ENCODE measurements around the gene SDCCAG8.
A peak's percentile ranks its signal among the peaks of the same experiment; 100 is the strongest.
"Not testable (repeated sequence)": the region's sequence is repeated elsewhere in the genome, so short reads cannot be mapped to it uniquely, and the experiment has no call there.

SDCCAG8 gene

GRCh38 chr1:243336163-243336562 is 80.3 kb downstream of the SDCCAG8 start:
- DNase-seq (ENCODE audit: low spot score), result no peak

- DNase-seq (ENCODE audit: low spot score), result not testable (repeated sequence)
Measured at GRCh38 chr1:243338848-243339247, 83.0 kb downstream of the SDCCAG8 start.

GRCh38 chr1:243341074-243341473 is 85.2 kb downstream of the SDCCAG8 start:
- no peak for DNase-seq (ENCODE audit: low spot score)

GRCh38 chr1:243343970-243344937 is 88.4 kb downstream of the SDCCAG8 start:
- peak; percentile 57 for DNase-seq (ENCODE audit: low spot score)

GRCh38 chr1:243345205-243345604 is 89.4 kb downstream of the SDCCAG8 start:
- DNase-seq (ENCODE audit: low spot score), result peak; percentile 6

- DNase-seq (ENCODE audit: low spot score), result no peak
Measured at GRCh38 chr1:243346016-243346415, 90.2 kb downstream of the SDCCAG8 start.

GRCh38 chr1:243346468-243346867 is 90.6 kb downstream of the SDCCAG8 start:
- no peak for DNase-seq (ENCODE audit: low spot score)

- no peak for DNase-seq (ENCODE audit: low spot score)
Measured at GRCh38 chr1:243348331-243348730, 92.5 kb downstream of the SDCCAG8 start.

- DNase-seq (ENCODE audit: low spot score), result no peak
Measured at GRCh38 chr1:243349128-243349527, 93.3 kb downstream of the SDCCAG8 start.

- DNase-seq (ENCODE audit: low spot score), result no peak
Measured at GRCh38 chr1:243351337-243351736, 95.5 kb downstream of the SDCCAG8 start.

- DNase-seq (ENCODE audit: low spot score), result no peak
Measured at GRCh38 chr1:243354511-243355153, 98.8 kb downstream of the SDCCAG8 start.

- no peak for DNase-seq (ENCODE audit: low spot score)
Measured at GRCh38 chr1:243363832-243364231, 108.0 kb downstream of the SDCCAG8 start.

- DNase-seq (ENCODE audit: low spot score), result no peak
Measured at GRCh38 chr1:243364330-243364729, 108.5 kb downstream of the SDCCAG8 start.

- DNase-seq (ENCODE audit: low spot score), result no peak
Measured at GRCh38 chr1:243364866-243365265, 109.0 kb downstream of the SDCCAG8 start.

- no peak for DNase-seq (ENCODE audit: low spot score)
Measured at GRCh38 chr1:243367314-243367713, 111.5 kb downstream of the SDCCAG8 start.

GRCh38 chr1:243374412-243374811 is 118.6 kb downstream of the SDCCAG8 start:
- no peak for DNase-seq (ENCODE audit: low spot score)

- no peak for DNase-seq (ENCODE audit: low spot score)
Measured at GRCh38 chr1:243375596-243375995, 119.8 kb downstream of the SDCCAG8 start.

GRCh38 chr1:243378669-243379068 is 122.8 kb downstream of the SDCCAG8 start:
- no peak for DNase-seq (ENCODE audit: low spot score)

- no peak for DNase-seq (ENCODE audit: low spot score)
Measured at GRCh38 chr1:243379208-243379607, 123.4 kb downstream of the SDCCAG8 start.

GRCh38 chr1:243379706-243380105 is 123.9 kb downstream of the SDCCAG8 start:
- no peak for DNase-seq (ENCODE audit: low spot score)

GRCh38 chr1:243388276-243388675 is 132.4 kb downstream of the SDCCAG8 start:
- no peak for DNase-seq (ENCODE audit: low spot score)

GRCh38 chr1:243390162-243390791 is 134.4 kb downstream of the SDCCAG8 start:
- DNase-seq (ENCODE audit: low spot score), result no peak

- no peak for DNase-seq (ENCODE audit: low spot score)
Measured at GRCh38 chr1:243391355-243391754, 135.5 kb downstream of the SDCCAG8 start.

All from RKO (cell line).